GM12872 (cell line): ENCODE data around the gene MEIS3.

Experiments
- CTCF ChIP-seq: IDR thresholded peaks from 3 replicates; pipeline ENCODE4 v1.5.1; 2011; ENCODE audit warnings: low read depth, mild to moderate bottlenecking, low read length, moderate library complexity; ENCODE audit not compliant: insufficient read depth

MEIS3 gene

GRCh38 chr19:47362321-47362720, 57.0 kb downstream of the MEIS3 start:
- no peak for TF ChIP-seq CTCF

- no peak for TF ChIP-seq CTCF
Observed at GRCh38 chr19:47358936-47359335, 60.4 kb downstream of the MEIS3 start.

- peak; percentile 40; the same call in 2 of the 3 replicates for TF ChIP-seq CTCF
Observed at GRCh38 chr19:47357788-47358680, 61.3 kb downstream of the MEIS3 start.

GRCh38 chr19:47356900-47357299, 62.4 kb downstream of the MEIS3 start:
- TF ChIP-seq CTCF = no peak

- no peak for TF ChIP-seq CTCF
Observed at GRCh38 chr19:47353307-47353712, 66.0 kb downstream of the MEIS3 start.
